Measurements from ENCODE around the gene KCNJ5.

- no peak for TF ChIP-seq CTCF (optimal IDR thresholded peaks at IDR 0.05 in 1 of 3, IDR thresholded peaks at IDR 0.05 in 1 of 3, conservative IDR thresholded peaks at IDR 0.05 in 1 of 3; ENCODE audit: extremely low read depth in 1 of 3, insufficient read depth in 2 of 3, low read length in 3 of 3)
- no peak for TF ChIP-seq EZH2 (IDR thresholded peaks at IDR 0.05; ENCODE audit: low read length)
Observed at GRCh38 chr11:128892866-128893565, 1.9 kb downstream of the KCNJ5 start.
